GM18951 (cell line): ENCODE measurements around the gene PAPPA.

Experiments
- POLR2A ChIP-seq: IDR thresholded peaks from 4 replicates; pipeline ENCODE4 v1.6.1; 2011; ENCODE audit warnings: mild to moderate bottlenecking; ENCODE audit not compliant: insufficient read length, insufficient read depth; ENCODE audit errors: extremely low read depth
- in situ Hi-C: fragments of 300-500 bp; cut with MboI; formaldehyde crosslinking; loops from one replicate; pipeline ENCODE4 v1.12.0; 2022; ENCODE audit warnings: low sequenced_read_pairs, mixed read lengths, inconsistent platforms; ENCODE audit not compliant: unreplicated experiment

Gene PAPPA

DNA sequence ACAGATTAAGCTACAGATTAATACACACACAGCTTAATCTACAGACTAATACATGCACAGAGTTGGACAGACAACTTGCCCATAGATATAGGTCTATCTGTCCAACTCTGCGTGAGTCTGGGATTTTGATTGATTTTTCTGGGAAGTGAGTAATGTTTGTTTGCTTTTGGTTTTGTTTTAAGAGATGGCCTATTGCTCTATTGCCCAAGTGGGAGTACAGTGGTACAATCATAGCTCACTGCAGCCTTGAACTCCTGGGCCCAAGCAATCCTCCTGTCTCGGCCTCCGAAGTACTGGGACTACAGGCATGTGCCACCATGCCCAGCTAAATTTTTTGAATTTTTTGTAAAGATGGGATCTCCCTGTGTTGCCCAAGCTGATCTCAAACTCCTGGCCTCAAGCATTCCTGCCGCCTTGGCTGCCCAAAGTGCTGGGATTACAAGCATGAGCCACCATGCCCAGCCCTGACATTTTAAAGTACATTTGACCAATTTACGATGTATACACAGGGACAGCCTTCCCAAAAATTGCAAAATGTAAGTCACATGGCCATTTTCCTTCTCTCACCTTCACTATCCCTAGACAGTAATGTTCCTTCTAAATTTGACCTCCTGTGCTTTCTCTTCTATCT is 50.8 kb downstream of the PAPPA start:
- in situ Hi-C loops, result no loop called here
- TF ChIP-seq POLR2A, result no peak

DNA sequence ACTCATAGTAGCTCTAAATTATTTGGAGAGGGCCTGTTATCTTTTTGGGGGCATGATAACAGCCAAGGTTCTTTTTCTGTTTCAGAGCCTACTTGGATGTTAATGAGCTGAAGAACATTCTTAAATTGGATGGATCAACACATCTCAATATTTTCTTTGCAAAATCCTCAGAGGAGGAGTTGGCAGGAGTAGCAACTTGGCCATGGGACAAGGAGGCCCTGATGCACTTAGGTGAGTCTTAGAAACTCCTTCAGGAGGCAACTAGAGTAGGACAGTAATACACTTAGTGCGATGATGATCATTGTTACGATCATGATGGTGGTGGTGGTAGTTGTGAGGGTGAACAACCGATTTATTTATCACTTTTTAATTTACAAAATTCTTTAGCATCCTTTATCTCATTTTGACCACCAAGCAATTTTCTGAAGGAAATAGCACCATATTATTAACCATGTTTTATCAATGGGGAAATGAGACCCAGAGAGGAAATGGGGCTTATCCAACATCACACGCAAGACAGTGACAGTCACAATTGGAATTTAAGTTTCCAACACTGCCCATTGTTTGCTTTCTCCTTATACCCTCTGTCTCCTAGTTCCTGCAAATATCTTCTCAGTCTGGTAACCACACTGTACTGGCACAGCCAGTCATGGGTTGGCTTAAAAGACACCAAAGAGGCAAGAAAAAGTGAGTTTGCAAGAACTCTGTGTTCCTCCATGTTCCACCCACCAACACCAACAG is 54.0 kb downstream of the PAPPA start:
- in situ Hi-C loops, result no loop called here
- no peak for TF ChIP-seq POLR2A

DNA sequence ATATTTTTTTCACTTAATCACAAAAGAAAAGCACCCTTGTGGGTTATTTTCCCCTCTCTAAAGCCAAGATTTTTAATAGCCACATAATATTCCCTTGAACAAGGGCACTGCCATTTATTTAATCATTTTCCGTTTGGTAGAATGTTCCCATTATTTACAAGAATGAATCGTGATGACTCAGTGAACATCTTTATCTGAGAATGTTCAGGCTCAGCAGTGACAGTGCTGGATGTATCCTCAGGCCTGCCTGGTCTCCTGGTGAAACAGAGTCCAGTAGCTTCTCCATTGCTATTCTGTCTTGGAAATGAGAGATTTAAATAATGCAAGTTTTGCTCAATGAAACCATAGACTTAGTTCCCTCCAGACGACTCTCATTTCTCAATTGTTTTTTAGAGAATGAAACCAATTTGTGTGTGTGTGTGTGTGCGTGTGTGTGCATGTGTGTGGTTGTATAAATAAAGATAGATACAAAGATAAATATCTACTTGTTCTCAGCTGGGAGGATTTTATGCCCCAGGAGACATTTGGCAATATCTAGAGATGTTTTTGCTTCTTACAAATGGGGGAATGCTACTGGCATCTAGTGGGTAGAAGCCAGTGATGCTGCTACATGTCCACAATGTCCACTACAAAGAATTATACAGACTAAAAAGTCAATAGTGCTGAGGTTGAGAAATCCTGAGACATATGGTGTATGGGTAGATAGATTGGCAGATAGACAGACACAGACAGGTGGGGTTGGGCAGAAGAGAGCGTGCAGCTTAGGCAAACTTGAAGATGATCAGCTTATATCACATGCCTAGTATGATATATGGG is 55.0 kb downstream of the PAPPA start:
- in situ Hi-C loops, result no loop called here
- no peak for TF ChIP-seq POLR2A

DNA sequence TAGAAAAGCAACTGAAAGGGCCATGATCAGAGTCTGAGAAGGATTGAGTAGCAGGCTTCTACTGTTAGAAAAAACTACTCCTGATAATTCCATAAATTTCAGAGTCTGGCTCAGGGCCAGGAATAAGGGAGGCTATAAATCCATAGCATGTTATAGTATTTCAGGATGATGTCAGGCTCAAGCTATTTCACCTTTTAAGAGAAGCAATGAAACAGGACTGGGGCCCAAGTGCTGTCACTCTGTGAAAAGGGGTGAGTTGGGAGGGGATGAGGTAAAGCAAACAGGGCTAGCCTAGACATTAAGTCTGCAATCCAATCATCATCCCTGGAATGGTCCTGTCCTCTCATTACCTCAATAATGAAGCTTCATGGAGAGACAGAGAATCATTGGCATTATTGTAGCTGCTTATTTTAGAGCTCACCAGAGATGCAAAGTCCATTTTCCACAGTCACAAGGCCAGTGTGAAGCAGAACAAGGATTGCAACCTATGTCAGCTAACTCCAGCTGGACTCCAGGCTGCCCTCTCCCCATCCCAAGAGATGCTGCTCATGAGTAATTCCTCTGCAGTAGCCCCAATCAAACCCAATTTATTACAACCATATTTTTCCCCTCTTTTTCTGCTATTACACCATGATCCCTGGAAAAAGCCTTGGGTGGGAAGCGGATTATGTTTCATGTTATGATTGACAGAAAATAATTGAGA is 56.0 kb downstream of the PAPPA start:
- in situ Hi-C loops, result no loop called here
- no peak for TF ChIP-seq POLR2A

DNA sequence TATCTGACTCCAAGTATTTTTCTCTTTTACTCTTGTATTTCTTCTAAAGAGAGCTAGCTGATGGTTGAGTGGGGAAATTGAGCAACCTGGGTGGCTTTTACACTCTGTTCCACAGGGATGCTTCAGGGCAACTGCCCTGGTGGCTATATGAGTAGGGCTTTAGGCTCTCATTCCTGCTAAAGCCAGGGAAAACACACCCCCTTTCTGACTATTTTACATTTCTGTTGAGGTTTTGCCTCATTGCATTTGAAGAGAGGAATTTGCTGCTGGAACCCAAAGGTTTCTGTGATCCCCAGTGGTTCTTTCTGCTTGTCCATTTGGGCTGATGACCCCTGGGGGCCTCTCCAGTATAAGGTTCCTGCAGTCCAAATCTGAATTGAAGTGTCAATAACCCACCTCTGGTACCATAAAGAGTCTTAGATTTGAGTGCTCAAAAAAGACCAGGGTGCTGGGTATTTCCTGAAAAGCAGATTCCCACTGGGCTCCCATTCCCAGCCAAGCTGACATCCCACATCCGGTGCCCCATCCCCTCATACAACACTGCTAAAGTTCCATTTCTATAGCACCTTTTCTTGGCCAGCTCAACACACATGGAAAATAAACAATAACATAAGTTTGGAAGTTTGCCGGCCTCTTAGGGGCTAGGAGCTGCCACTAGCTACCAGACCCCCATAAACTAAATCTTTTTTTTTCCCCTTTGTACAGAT is 59.5 kb downstream of the PAPPA start:
- TF ChIP-seq POLR2A, result no peak
- in situ Hi-C loops, result no loop called here

DNA sequence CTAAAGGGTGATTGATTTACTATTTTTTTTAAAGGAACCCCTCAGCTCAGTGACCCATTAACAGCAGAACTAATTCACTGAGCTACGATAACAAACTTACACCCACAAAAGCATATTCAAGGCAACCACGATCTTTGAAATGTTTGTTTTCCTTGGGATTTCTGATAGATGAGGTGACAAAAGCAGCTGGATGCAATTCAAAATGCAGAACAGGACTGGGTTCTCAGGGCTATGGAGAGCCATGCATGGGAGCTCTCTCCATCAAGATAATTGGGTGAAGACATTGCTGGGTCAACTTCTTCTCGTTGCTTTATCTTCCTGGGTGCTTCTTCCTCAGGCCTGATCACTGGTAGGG is 60.1 kb downstream of the PAPPA start:
- no peak for TF ChIP-seq POLR2A
- in situ Hi-C loops, result no loop called here

DNA sequence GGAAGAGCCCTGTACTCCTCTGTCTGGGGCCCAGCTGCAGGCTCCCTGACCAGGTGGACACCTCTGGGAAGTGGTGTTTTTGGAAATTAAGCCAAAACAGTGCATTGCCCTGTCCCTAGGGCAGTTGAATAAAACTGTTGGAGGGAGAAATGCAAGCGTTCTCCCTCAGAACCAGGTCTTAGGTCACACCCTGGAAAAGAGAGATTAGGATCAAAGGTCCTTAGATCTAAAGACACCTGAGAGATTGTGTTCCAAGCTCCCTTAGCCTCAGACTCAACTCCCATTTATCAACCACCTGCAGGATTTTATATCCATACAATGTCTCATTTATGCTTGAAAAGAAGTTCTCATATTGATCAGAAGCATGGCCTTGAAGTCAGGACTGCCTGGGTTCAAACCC is 64.8 kb downstream of the PAPPA start:
- in situ Hi-C loops, result no loop called here
- TF ChIP-seq POLR2A, result no peak

DNA sequence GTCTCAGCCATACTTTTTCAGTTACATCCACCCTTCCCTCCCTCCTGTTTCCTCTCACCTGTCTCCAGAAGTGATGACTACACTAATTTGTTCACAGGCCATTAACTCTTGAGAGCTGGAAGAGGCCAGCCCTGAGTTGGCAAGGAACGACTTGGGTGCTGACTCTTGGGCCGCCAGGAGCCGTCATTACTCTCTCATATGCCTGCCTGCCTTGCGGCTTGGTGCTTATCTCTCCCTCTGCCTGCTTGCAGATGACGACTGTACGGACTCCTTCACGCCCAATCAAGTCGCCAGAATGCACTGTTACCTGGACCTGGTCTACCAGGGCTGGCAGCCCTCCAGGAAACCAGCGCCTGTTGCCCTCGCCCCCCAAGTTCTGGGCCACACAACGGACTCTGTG is 66.1 kb downstream of the PAPPA start:
- in situ Hi-C loops, result no loop called here
- TF ChIP-seq POLR2A, result no peak

DNA sequence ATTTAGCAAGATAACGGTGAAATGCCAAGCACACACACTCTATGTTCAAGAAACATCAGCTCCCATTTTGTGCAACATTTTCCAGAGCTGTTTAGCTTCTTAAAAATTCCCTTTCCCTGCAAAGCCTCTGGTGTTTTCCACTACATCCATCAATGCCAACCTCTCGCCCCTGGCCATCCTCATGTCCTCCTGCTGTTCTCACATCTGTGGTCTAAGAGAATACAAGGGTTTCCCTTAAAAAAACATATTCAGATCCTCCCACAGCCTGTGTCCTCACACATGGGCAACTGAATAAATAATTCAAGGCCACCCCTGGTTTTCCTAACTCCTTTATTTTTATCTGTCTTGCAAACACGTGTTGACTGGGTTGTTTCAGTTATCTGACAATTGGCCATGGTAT is 70.3 kb downstream of the PAPPA start:
- no peak for TF ChIP-seq POLR2A
- in situ Hi-C loops, result no loop called here

DNA sequence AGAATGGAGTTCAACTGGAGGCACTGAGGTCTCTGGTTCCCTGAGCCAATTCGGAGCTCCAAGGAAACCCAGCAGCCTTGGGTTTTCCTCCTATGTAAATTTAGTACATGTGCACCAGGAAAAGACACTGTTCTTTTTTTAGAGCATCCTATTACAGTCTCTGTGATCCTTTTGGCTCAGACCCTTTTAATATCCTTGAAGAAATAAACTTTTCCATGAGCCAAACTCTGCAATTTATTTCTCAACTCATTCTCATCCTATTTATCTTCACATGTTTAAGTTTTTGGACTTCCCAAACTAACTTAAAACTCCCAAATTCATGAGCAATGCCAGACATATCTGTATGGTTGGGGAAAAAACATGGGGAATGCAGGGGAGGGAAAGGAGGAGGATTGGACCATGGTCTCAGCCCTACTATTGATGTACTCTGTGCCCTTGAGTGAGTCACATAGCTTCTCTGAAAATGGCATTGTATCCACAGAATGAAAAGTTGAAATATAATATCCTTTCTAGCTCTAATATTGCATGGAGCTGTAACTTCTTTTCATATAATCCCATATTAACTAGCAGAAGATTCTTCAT is 76.6 kb downstream of the PAPPA start:
- no peak for TF ChIP-seq POLR2A
- in situ Hi-C loops, result no loop called here

DNA sequence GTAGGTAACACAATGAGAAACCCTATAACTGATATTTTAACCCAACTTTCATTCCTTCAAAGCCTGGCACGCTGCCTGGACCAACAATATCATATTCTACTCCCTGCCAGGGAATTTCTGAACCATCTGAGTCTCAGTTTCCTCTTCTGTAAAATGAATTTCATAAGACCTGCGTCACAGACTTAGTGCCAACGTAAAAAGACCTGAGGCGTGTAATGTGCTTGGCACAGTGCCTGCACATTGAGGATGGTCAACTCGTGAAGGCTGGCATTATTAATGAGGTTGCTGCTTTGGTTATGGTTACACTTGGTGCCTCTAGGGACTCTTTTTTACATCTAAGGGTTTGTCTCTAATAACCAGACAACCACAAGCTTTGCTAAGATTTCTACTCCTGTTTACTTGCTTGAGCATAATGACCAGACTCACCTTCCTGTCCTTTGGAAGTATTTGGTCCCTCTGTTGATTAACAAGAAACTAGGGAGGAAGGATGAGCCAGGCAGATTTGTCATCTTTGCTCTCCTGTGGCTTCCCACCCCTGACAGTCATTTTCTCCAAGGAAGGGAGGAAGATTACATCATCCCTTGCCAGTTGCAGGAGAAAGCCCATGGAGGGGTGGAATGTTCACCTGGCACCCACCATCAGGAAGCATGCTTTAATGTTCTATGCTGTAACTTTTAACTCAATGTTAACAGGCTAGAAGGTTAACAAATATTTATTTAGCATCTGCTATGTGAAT is 79.0 kb downstream of the PAPPA start:
- in situ Hi-C loops, result no loop called here
- TF ChIP-seq POLR2A, result no peak

DNA sequence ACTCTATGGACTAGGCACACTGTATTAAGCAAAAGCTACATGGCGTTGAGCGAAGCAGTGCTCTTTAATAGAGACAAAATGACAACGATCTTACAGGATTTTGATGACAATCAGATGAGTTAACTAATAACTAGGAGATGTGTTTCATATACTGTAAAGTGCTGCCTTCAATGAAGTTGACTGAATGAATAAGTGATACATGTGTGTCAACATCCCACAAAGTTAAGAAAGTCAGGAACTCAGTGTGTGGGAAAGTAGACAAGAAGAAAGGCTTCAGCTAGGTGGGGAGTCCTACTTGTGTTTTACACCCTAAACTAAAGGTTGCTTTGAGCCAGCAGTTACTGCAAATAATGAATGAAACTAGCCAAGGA is 79.6 kb downstream of the PAPPA start:
- no peak for TF ChIP-seq POLR2A
- in situ Hi-C loops, result no loop called here
